Progenitor cell of endocrine pancreas (in vitro differentiated cells): ENCODE measurements around the gene SLC2A13. TPM values are rescaled to one million over a fixed set of nuclear protein-coding genes. Genes with fewer than 3 reads are reported as not detected.
"Not testable (repeated sequence)": the region's sequence is repeated elsewhere in the genome, so short reads cannot be mapped to it uniquely, and the experiment has no call there.

Experiments
- DNase-seq: peaks from one replicate; pipeline ENCODE4 v3.0.0; 2021; ENCODE audit warnings: low spot score; ENCODE audit not compliant: unreplicated experiment
- H3K27ac Mint-ChIP-seq: 2 replicates; pipeline ENCODE4 v1.8.0; 2021; ENCODE audit warnings: mild to moderate bottlenecking, moderate library complexity, mixed read lengths
- H3K27me3 Mint-ChIP-seq: 2 replicates; pipeline ENCODE4 v1.8.0; 2021; ENCODE audit warnings: mixed read lengths
- H3K36me3 Mint-ChIP-seq: 2 replicates; pipeline ENCODE4 v1.8.0; 2022; ENCODE audit warnings: mixed read lengths; ENCODE audit not compliant: insufficient read depth
- H3K4me1 Mint-ChIP-seq: 2 replicates; pipeline ENCODE4 v1.8.0; 2021; ENCODE audit warnings: low read depth, mixed read lengths
- H3K4me3 Mint-ChIP-seq: 2 replicates; pipeline ENCODE4 v1.8.0; 2021; ENCODE audit warnings: low read depth, mild to moderate bottlenecking, moderate library complexity, mixed read lengths
- H3K9me3 Mint-ChIP-seq: 2 replicates; pipeline ENCODE4 v1.8.0; 2021; ENCODE audit warnings: low read depth, mixed read lengths
- CTCF ChIP-seq: fragments of 200-600 bp; sonication (generic); IDR thresholded peaks from one replicate; pipeline ENCODE4 v1.5.0; 2021; ENCODE audit warnings: antibody characterized with exemption, mild to moderate bottlenecking; ENCODE audit not compliant: unreplicated experiment
- total RNA-seq: library from RNA; stranded (reverse); gene quantifications from 2 replicates; pipeline ENCODE4 v1.2.1, GENCODE V29; 2021

Gene SLC2A13
- total RNA-seq, 1 donor from 2014 or later: 7.4 TPM

GRCh38 chr12:39931857-39932256 is 174.0 kb downstream of the SLC2A13 start:
- no peaks in the 10 kb centered on the region for H3K9me3 Mint-ChIP-seq
- no peaks in the 10 kb centered on the region for H3K4me1 Mint-ChIP-seq
- no peak for DNase-seq
- H3K27ac Mint-ChIP-seq: no peak overlapping the region
- TF ChIP-seq CTCF: no peak
- no peaks in the 10 kb centered on the region for H3K27me3 Mint-ChIP-seq
- H3K36me3 Mint-ChIP-seq: no peaks in the 10 kb centered on the region
- H3K4me3 Mint-ChIP-seq: no peak overlapping the region

- H3K36me3 Mint-ChIP-seq: no peaks in the 10 kb centered on the region
- no peak for TF ChIP-seq CTCF
- no peaks in the 10 kb centered on the region for H3K27me3 Mint-ChIP-seq
- no peak overlapping the region for H3K27ac Mint-ChIP-seq
- H3K4me3 Mint-ChIP-seq: no peak overlapping the region
- no peaks in the 10 kb centered on the region for H3K4me1 Mint-ChIP-seq
- DNase-seq: no peak
- no peaks in the 10 kb centered on the region for H3K9me3 Mint-ChIP-seq
Observed at GRCh38 chr12:39931231-39931630, 174.7 kb downstream of the SLC2A13 start.

- Mint-ChIP-seq H3K27me3 (no peaks in the 10 kb centered on the region), H3K4me3 (no peak overlapping the region), H3K4me1 (no peaks in the 10 kb centered on the region), H3K27ac (no peak overlapping the region), H3K9me3 (no peaks in the 10 kb centered on the region), H3K36me3 (no peaks in the 10 kb centered on the region)
- TF ChIP-seq CTCF: no peak
- DNase-seq: no peak
Observed at GRCh38 chr12:39930101-39930500, 175.8 kb downstream of the SLC2A13 start.

GRCh38 chr12:39928181-39928899 is 177.5 kb downstream of the SLC2A13 start:
- no peak overlapping the region for H3K4me3 Mint-ChIP-seq
- no peaks in the 10 kb centered on the region for H3K4me1 Mint-ChIP-seq
- no peaks in the 10 kb centered on the region for H3K36me3 Mint-ChIP-seq
- no peak for DNase-seq
- TF ChIP-seq CTCF: no peak
- no peaks in the 10 kb centered on the region for H3K27me3 Mint-ChIP-seq
- no peaks in the 10 kb centered on the region for H3K9me3 Mint-ChIP-seq
- H3K27ac Mint-ChIP-seq: no peak overlapping the region

- peaks cover 10% of the 10 kb centered on the region for H3K4me1 Mint-ChIP-seq
- no peak overlapping the region for H3K4me3 Mint-ChIP-seq
- H3K36me3 Mint-ChIP-seq: no peaks in the 10 kb centered on the region
- no peaks in the 10 kb centered on the region for H3K9me3 Mint-ChIP-seq
- no peak overlapping the region for H3K27ac Mint-ChIP-seq
- H3K27me3 Mint-ChIP-seq: no peaks in the 10 kb centered on the region
- TF ChIP-seq CTCF: no peak
- DNase-seq: no peak
Observed at GRCh38 chr12:39923364-39923763, 182.5 kb downstream of the SLC2A13 start.

GRCh38 chr12:39922598-39922997 is 183.3 kb downstream of the SLC2A13 start:
- not testable (repeated sequence) for DNase-seq, H3K9me3 Mint-ChIP-seq, H3K27ac Mint-ChIP-seq, H3K4me3 Mint-ChIP-seq, H3K27me3 Mint-ChIP-seq, H3K36me3 Mint-ChIP-seq
- H3K4me1 Mint-ChIP-seq: peaks cover 10% of the 10 kb centered on the region
